GM19372 (cell line): ENCODE data around the gene MINDY1.

ENCODE experiments used
- ATAC-seq: cut with Tn5 transposase; IDR thresholded peaks from one replicate; pipeline ENCODE4 v1.9.1; 2021; ENCODE audit warnings: mild to moderate bottlenecking, low read depth, moderate library complexity; ENCODE audit not compliant: unreplicated experiment

Gene MINDY1

GRCh38 chr1:151006327-151007052 is at the start of gene MINDY1:
Gene MINDY1 (minus strand): TSS chr1:151006902. CDS start chr1:151002617, 4,285 bp downstream.
- ATAC-seq: no peak

GRCh38 chr1:151056149-151056548 is 49.4 kb upstream of the MINDY1 start:
- ATAC-seq: no peak

GRCh38 chr1:151055581-151055980 is 48.9 kb upstream of the MINDY1 start:
- ATAC-seq: no peak

- ATAC-seq: no peak
Observed at GRCh38 chr1:151054971-151055547, 48.4 kb upstream of the MINDY1 start.

- ATAC-seq: no peak
Observed at GRCh38 chr1:151051356-151052009, 44.8 kb upstream of the MINDY1 start.

- ATAC-seq: no peak
Observed at GRCh38 chr1:151050051-151050688, 43.5 kb upstream of the MINDY1 start.

GRCh38 chr1:151049458-151049857 is 42.8 kb upstream of the MINDY1 start:
- no peak for ATAC-seq

GRCh38 chr1:151048645-151049032 is 41.9 kb upstream of the MINDY1 start:
- ATAC-seq: no peak

GRCh38 chr1:151047925-151048644 is 41.4 kb upstream of the MINDY1 start:
- ATAC-seq: no peak

GRCh38 chr1:151047591-151047924 is 40.9 kb upstream of the MINDY1 start, which contains the start of gene C1orf56:
Gene C1orf56 (plus strand): TSS chr1:151047751. CDS start chr1:151047848, 97 bp downstream.
- ATAC-seq: no peak

GRCh38 chr1:151043163-151043562 is 36.5 kb upstream of the MINDY1 start:
- no peak for ATAC-seq

- ATAC-seq: no peak
Observed at GRCh38 chr1:151039521-151039920, 32.8 kb upstream of the MINDY1 start.

GRCh38 chr1:151037032-151037431 is 30.3 kb upstream of the MINDY1 start:
- no peak for ATAC-seq

GRCh38 chr1:151036356-151036755 is 29.7 kb upstream of the MINDY1 start, which contains the start of gene BNIPL:
Gene BNIPL (plus strand): TSS chr1:151036586. CDS start chr1:151036726, 140 bp downstream.
- ATAC-seq: no peak

- no peak for ATAC-seq
Observed at GRCh38 chr1:151035167-151035566, 28.5 kb upstream of the MINDY1 start.

GRCh38 chr1:151032164-151032563 is 25.5 kb upstream of the MINDY1 start:
- ATAC-seq: no peak

GRCh38 chr1:151026460-151026859 is 19.8 kb upstream of the MINDY1 start:
- ATAC-seq: no peak

- ATAC-seq: no peak
Observed at GRCh38 chr1:151024540-151025146, 17.9 kb upstream of the MINDY1 start.

GRCh38 chr1:151013518-151013917 is 6.8 kb upstream of the MINDY1 start:
- ATAC-seq: no peak
